Activated B cell treated with CpG ODN at 0.5 μM for 24 hours (primary cell): ENCODE measurements around the gene BFAR. TPM values are rescaled to one million over a fixed set of nuclear protein-coding genes. Genes with fewer than 3 reads are reported as not detected.

Source experiments
- ATAC-seq: fragments of 200-7000 bp; cut with Tn5 transposase; one replicate; pipeline ENCODE4 v1.10.0; 2021; ENCODE audit warnings: low read depth, mild to moderate bottlenecking, moderate library complexity
- CTCF ChIA-PET: fragments of 350-600 bp; sonication (Branson Sonifier 250); formaldehyde crosslinking; loops from one replicate; lab custom pipeline; 2021; ENCODE audit warnings: antibody characterized with exemption; lab: Charles Lee
- POLR2A ChIA-PET: fragments of 350-600 bp; sonication (Branson Sonifier 250); formaldehyde crosslinking; loops from one replicate; lab custom pipeline; 2021; ENCODE audit warnings: antibody characterized with exemption; lab: Charles Lee
- DNase-seq: peaks from one replicate; pipeline ENCODE4 v3.0.0; 2022
- H3K27ac Mint-ChIP-seq: one replicate; pipeline ENCODE4 v1.8.0; 2020; ENCODE audit warnings: mixed read lengths
- H3K27me3 Mint-ChIP-seq: one replicate; pipeline ENCODE4 v1.8.0; 2021; ENCODE audit warnings: mixed read lengths
- H3K36me3 Mint-ChIP-seq: one replicate; pipeline ENCODE4 v1.8.0; 2021; ENCODE audit warnings: low read depth, mixed read lengths
- H3K4me1 Mint-ChIP-seq: one replicate; pipeline ENCODE4 v1.8.0; 2021; ENCODE audit warnings: mixed read lengths
- H3K4me3 Mint-ChIP-seq: one replicate; pipeline ENCODE4 v1.8.0; 2020; ENCODE audit warnings: mild to moderate bottlenecking, mixed read lengths
- H3K9me3 Mint-ChIP-seq: one replicate; pipeline ENCODE4 v1.8.0; 2020; ENCODE audit warnings: mixed read lengths
- CTCF ChIP-seq: fragments of 200-600 bp; IDR thresholded peaks from one replicate; pipeline ENCODE4 v1.8.0; 2022; ENCODE audit warnings: antibody characterized with exemption, mild to moderate bottlenecking
- intact Hi-C: fragments of 100-400 bp; cut with micrococcal nuclease; formaldehyde crosslinking; loops from one replicate; pipeline ENCODE4 v1.15.1; 2024
- total RNA-seq: library from RNA; stranded (reverse); gene quantifications from 2 replicates; pipeline ENCODE4 v1.2.3, GENCODE V29; 2022

BFAR gene
- total RNA-seq, 1 donor from 2014 or later, result 68.2 TPM

- H3K36me3 Mint-ChIP-seq, result peaks cover 74% of the 10 kb centered on the region
- no peak for TF ChIP-seq CTCF
- peaks cover 19% of the 10 kb centered on the region for H3K4me1 Mint-ChIP-seq
- no peak overlapping the region for H3K27ac Mint-ChIP-seq
- DNase-seq (no peak), ATAC-seq (no peak)
- H3K9me3 Mint-ChIP-seq, result no peaks in the 10 kb centered on the region
- ChIA-PET POLR2A (no interaction called here), CTCF (no interaction called here)
- H3K27me3 Mint-ChIP-seq, result no peaks in the 10 kb centered on the region
- intact Hi-C loops, result loop anchor here (10.0 kb wide), 1 partner anchor 678 kb away; the partner anchor contains the start of gene ERCC4
- H3K4me3 Mint-ChIP-seq, result no peak overlapping the region
These were observed 30.2 kb upstream of the BFAR start for GRCh38 chr16:14602443-14602963.

- TF ChIP-seq CTCF, result no peak
- Mint-ChIP-seq H3K4me1 (peaks cover 44% of the 10 kb centered on the region), H3K27ac (peak overlapping the region; percentile 38), H3K36me3 (peaks cover 74% of the 10 kb centered on the region), H3K4me3 (peak overlapping the region; percentile 42), H3K27me3 (no peaks in the 10 kb centered on the region), H3K9me3 (no peaks in the 10 kb centered on the region)
- ATAC-seq, result peak; percentile 48
- DNase-seq, result no peak
- POLR2A ChIA-PET, result interaction anchor here (0.6 to 1.5 kb wide), 7 partner anchors 20 to 1095 kb away, joined by 3 to 6 read pairs (median 4); partner anchors contain the start of gene BFAR
- intact Hi-C loops, result loop anchor here (5.0 to 10.0 kb wide), 2 partner anchors 319 to 681 kb away; partner anchors contain the start of gene ERCC4
- CTCF ChIA-PET, result interaction anchor here (0.6 to 1.7 kb wide), 3 partner anchors 24 to 357 kb away, joined by 3 to 5 read pairs (median 5); partner anchors contain the start of gene PARN
These were observed 26.6 kb upstream of the BFAR start for GRCh38 chr16:14606102-14606501.

- H3K27me3 Mint-ChIP-seq, result no peaks in the 10 kb centered on the region
- H3K36me3 Mint-ChIP-seq, result peaks cover 72% of the 10 kb centered on the region
- DNase-seq, result no peak
- ChIA-PET CTCF (interaction anchor here (0.7 to 0.9 kb wide), 2 partner anchors 18 to 42 kb away, joined by 3 read pairs; no protein-coding TSS in a partner anchor), POLR2A (interaction anchor here (1.0 to 2.2 kb wide), 4 partner anchors 8 to 24 kb away, joined by 3 to 12 read pairs (median 4); partner anchors contain the start of genes BFAR and PARN)
- peak overlapping the region; percentile 67 for H3K4me3 Mint-ChIP-seq
- peak overlapping the region; percentile 77 for H3K27ac Mint-ChIP-seq
- peaks cover 44% of the 10 kb centered on the region for H3K4me1 Mint-ChIP-seq
- H3K9me3 Mint-ChIP-seq, result no peaks in the 10 kb centered on the region
- TF ChIP-seq CTCF, result no peak
- intact Hi-C loops, result loop anchor here (1.0 to 10.0 kb wide), 3 partner anchors 22 to 683 kb away; partner anchors contain the start of genes ERCC4 and PARN
- ATAC-seq, result peak; percentile 70
These were observed 24.6 kb upstream of the BFAR start for GRCh38 chr16:14608111-14608566.

GRCh38 chr16:14608604-14609003 is 24.1 kb upstream of the BFAR start:
- no peaks in the 10 kb centered on the region for H3K9me3 Mint-ChIP-seq
- CTCF ChIA-PET, result interaction anchor here (0.7 to 0.9 kb wide), 2 partner anchors 17 to 43 kb away, joined by 3 read pairs; no protein-coding TSS in a partner anchor
- H3K4me1 Mint-ChIP-seq, result peaks cover 44% of the 10 kb centered on the region
- POLR2A ChIA-PET, result interaction anchor here (1.0 to 2.2 kb wide), 4 partner anchors 9 to 24 kb away, joined by 3 to 12 read pairs (median 4); partner anchors contain the start of genes BFAR and PARN
- H3K36me3 Mint-ChIP-seq, result peaks cover 71% of the 10 kb centered on the region
- ATAC-seq (no peak), DNase-seq (no peak)
- no peaks in the 10 kb centered on the region for H3K27me3 Mint-ChIP-seq
- H3K27ac Mint-ChIP-seq, result peak overlapping the region; percentile 77
- intact Hi-C loops, result loop anchor here (1.0 to 10.0 kb wide), 3 partner anchors 22 to 684 kb away; partner anchors contain the start of genes ERCC4 and PARN
- H3K4me3 Mint-ChIP-seq, result peak overlapping the region; percentile 67
- no peak for TF ChIP-seq CTCF

GRCh38 chr16:14609716-14610115 is 23.0 kb upstream of the BFAR start:
- TF ChIP-seq CTCF, result no peak
- Mint-ChIP-seq H3K9me3 (no peaks in the 10 kb centered on the region), H3K4me3 (no peak overlapping the region), H3K27me3 (no peaks in the 10 kb centered on the region), H3K4me1 (peaks cover 44% of the 10 kb centered on the region), H3K36me3 (peaks cover 74% of the 10 kb centered on the region), H3K27ac (no peak overlapping the region)
- DNase-seq (no peak), ATAC-seq (no peak)
- CTCF ChIA-PET, result interaction anchor here (0.7 kb wide), 1 partner anchor 304 kb away, joined by 3 read pairs; no protein-coding TSS in a partner anchor
- intact Hi-C loops, result loop anchor here (5.0 to 10.0 kb wide), 2 partner anchors 322 to 685 kb away; partner anchors contain the start of gene ERCC4
- POLR2A ChIA-PET, result interaction anchor here (2.2 kb wide), 1 partner anchor 20 kb away, joined by 12 read pairs; the partner anchor contains the start of gene PARN
